DOHH2 (cell line): ENCODE measurements around the gene PITX3.

Experiments
- H3F3A ChIP-seq: fragments of 200-600 bp; sonication (generic), shearing (Covaris generic); 2 replicates; pipeline ENCODE4 v1.6.0; 2016; ENCODE audit warnings: antibody characterized with exemption, mild to moderate bottlenecking; ENCODE audit not compliant: control insufficient read depth, insufficient read depth
- H3K27ac ChIP-seq: fragments of 200-600 bp; sonication (generic); 2 replicates; pipeline ENCODE4 v1.5.1; 2014; ENCODE audit warnings: low read depth, mild to moderate bottlenecking, low read length, moderate library complexity
- H3K27me3 ChIP-seq: fragments of 200-600 bp; sonication (generic); 2 replicates; pipeline ENCODE4 v1.6.1; 2014; ENCODE audit warnings: mild to moderate bottlenecking, low read length, mixed read lengths; ENCODE audit not compliant: control insufficient read depth
- H3K36me3 ChIP-seq: fragments of 200-600 bp; sonication (generic); 2 replicates; pipeline ENCODE4 v1.6.1; 2014; ENCODE audit warnings: mild to moderate bottlenecking, low read length, moderate library complexity, mixed read lengths; ENCODE audit not compliant: control insufficient read depth
- H3K4me1 ChIP-seq: fragments of 200-600 bp; sonication (generic); 2 replicates; pipeline ENCODE4 v1.6.1; 2014; ENCODE audit warnings: mild to moderate bottlenecking, low read length, mixed read lengths; ENCODE audit not compliant: control insufficient read depth
- H3K4me2 ChIP-seq: fragments of 200-600 bp; sonication (generic); 2 replicates; pipeline ENCODE4 v1.6.0; 2014; ENCODE audit warnings: mild to moderate bottlenecking, low read length, moderate library complexity
- H3K4me3 ChIP-seq: fragments of 200-600 bp; sonication (generic); 2 replicates; pipeline ENCODE4 v1.5.1; 2014; ENCODE audit warnings: mild to moderate bottlenecking, low read length, mixed read lengths
- H3K79me2 ChIP-seq: fragments of 200-600 bp; sonication (generic); 2 replicates; pipeline ENCODE4 v1.6.1; 2014; ENCODE audit warnings: mild to moderate bottlenecking, low read length, mixed read lengths; ENCODE audit not compliant: control insufficient read depth
- H3K9me2 ChIP-seq: fragments of 200-600 bp; sonication (generic); replicated peaks from 2 replicates; pipeline ENCODE4 v1.6.1; 2014; ENCODE audit warnings: mild to moderate bottlenecking, low read length, mixed read lengths; ENCODE audit not compliant: control insufficient read depth
- H3K9me3 ChIP-seq: fragments of 200-600 bp; sonication (generic); 2 replicates; pipeline ENCODE4 v1.6.1; 2014; ENCODE audit warnings: antibody characterized with exemption, low read length, mixed read lengths; ENCODE audit not compliant: control insufficient read depth, insufficient read depth
- H4K20me1 ChIP-seq: fragments of 200-600 bp; sonication (generic); 2 replicates; pipeline ENCODE4 v1.6.0; 2014; ENCODE audit warnings: low read depth, mild to moderate bottlenecking, antibody characterized with exemption, low read length, moderate library complexity; ENCODE audit not compliant: control insufficient read depth, insufficient read depth
- EZH2phosphoT487 ChIP-seq: fragments of 200-600 bp; sonication (generic); IDR thresholded peaks from 2 replicates; pipeline ENCODE4 v1.6.1; 2017; ENCODE audit warnings: borderline replicate concordance, mild to moderate bottlenecking, antibody characterized with exemption, low read length, moderate library complexity, mixed read lengths
- TF ChIP-seq, protein P1 (sequence below): fragments of 200-600 bp; sonication (generic); IDR thresholded peaks from one replicate; pipeline ENCODE4 v1.5.1; 2014; ENCODE audit warnings: antibody characterized with exemption, mild to moderate bottlenecking, low read depth, low read length; ENCODE audit not compliant: poor library complexity, severe bottlenecking

Gene PITX3

DNA sequence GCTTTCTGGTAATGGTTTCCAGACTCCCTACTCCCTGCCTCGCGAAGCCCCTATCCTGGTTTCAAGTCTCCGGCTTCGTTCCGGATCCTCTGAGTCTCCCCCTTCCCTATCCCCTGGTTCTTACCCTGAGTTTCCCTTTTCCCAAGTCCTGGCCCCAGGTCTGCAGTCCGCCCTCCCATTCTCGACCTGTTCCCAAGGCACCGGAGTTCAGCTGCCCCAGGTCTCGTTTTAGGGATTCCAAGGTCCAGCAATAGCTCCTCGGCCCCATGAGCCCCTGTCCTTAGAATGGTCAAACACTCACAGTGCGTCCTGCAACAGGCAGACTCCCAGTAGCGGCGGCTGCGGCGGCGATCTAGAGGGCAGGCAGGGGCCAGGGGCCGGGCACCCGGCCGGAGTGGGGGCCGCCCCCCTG, 274 bp downstream of the PITX3 start:
- peaks cover 26% of the 10 kb centered on the region for H3K27me3 ChIP-seq

GRCh38 chr10:102240467-102241031, 763 bp downstream of the PITX3 start:
- Histone ChIP-seq H3K27me3 (peaks cover 31% of the 10 kb centered on the region), H3F3A (no peaks in the 10 kb centered on the region), H3K4me2 (no peak overlapping the region), H3K9me3 (no peaks in the 10 kb centered on the region), H3K36me3 (no peaks in the 10 kb centered on the region; the same call in 1 of the 2 replicates), H3K4me1 (peaks cover 19% of the 10 kb centered on the region), H3K9me2 (no peaks in the 10 kb centered on the region), H4K20me1 (no peaks in the 10 kb centered on the region), H3K79me2 (peaks cover 2% of the 10 kb centered on the region), H3K4me3 (no peak overlapping the region), H3K27ac (no peak overlapping the region)
- no peak for TF ChIP-seq EZH2phosphoT487
- TF ChIP-seq, protein P1, sequence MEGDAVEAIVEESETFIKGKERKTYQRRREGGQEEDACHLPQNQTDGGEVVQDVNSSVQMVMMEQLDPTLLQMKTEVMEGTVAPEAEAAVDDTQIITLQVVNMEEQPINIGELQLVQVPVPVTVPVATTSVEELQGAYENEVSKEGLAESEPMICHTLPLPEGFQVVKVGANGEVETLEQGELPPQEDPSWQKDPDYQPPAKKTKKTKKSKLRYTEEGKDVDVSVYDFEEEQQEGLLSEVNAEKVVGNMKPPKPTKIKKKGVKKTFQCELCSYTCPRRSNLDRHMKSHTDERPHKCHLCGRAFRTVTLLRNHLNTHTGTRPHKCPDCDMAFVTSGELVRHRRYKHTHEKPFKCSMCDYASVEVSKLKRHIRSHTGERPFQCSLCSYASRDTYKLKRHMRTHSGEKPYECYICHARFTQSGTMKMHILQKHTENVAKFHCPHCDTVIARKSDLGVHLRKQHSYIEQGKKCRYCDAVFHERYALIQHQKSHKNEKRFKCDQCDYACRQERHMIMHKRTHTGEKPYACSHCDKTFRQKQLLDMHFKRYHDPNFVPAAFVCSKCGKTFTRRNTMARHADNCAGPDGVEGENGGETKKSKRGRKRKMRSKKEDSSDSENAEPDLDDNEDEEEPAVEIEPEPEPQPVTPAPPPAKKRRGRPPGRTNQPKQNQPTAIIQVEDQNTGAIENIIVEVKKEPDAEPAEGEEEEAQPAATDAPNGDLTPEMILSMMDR: no peak

More for the DNA sequence above, 274 bp downstream of the PITX3 start:
- H3K9me3 ChIP-seq: no peaks in the 10 kb centered on the region
- H3K36me3 ChIP-seq: no peaks in the 10 kb centered on the region; the same call in 1 of the 2 replicates
- H3K4me2 ChIP-seq: peak overlapping the region; percentile 79
- H4K20me1 ChIP-seq: no peaks in the 10 kb centered on the region; the same call in 1 of the 2 replicates
- no peaks in the 10 kb centered on the region for H3F3A ChIP-seq
- no peak overlapping the region for H3K27ac ChIP-seq
- no peaks in the 10 kb centered on the region for H3K9me2 ChIP-seq
- TF ChIP-seq, protein P1: no peak
- no peak for TF ChIP-seq EZH2phosphoT487
- peak overlapping the region; percentile 65 for H3K4me3 ChIP-seq
- H3K4me1 ChIP-seq: peaks cover 20% of the 10 kb centered on the region
- peaks cover 7% of the 10 kb centered on the region for H3K79me2 ChIP-seq

- Histone ChIP-seq H3K4me1 (peaks cover 11% of the 10 kb centered on the region), H3K27me3 (peaks cover 41% of the 10 kb centered on the region)
Measured at GRCh38 chr10:102237711-102238252, 3.5 kb downstream of the PITX3 start.

More at GRCh38 chr10:102237711-102238252, 3.5 kb downstream of the PITX3 start:
- TF ChIP-seq, protein P1: no peak
- TF ChIP-seq EZH2phosphoT487: no peak
- H3K36me3 ChIP-seq: no peaks in the 10 kb centered on the region
- H3K27ac ChIP-seq: no peak overlapping the region
- H3K79me2 ChIP-seq: no peaks in the 10 kb centered on the region
- no peaks in the 10 kb centered on the region for H4K20me1 ChIP-seq
- H3K4me3 ChIP-seq: no peak overlapping the region
- H3K4me2 ChIP-seq: no peak overlapping the region
- H3F3A ChIP-seq: 0 out of 2 replicates have a peak, but pooled peaks cover 2% of the 10 kb centered on the region
- no peaks in the 10 kb centered on the region for H3K9me3 ChIP-seq
- H3K9me2 ChIP-seq: no peaks in the 10 kb centered on the region
